Stimulated activated CD8-positive, alpha-beta memory T cell treated with anti-CD3 and anti-CD28 coated beads, Interleukin-12 subunit alpha, Interleukin-12 subunit beta, amount 100 ng/mL, for 4 hours (primary cell): ENCODE data around the gene CYP4F22.
"Not testable (repeated sequence)": the region's sequence is repeated elsewhere in the genome, so short reads cannot be mapped to it uniquely, and the experiment has no call there.

Experiments
- DNase-seq: peaks from one replicate; pipeline ENCODE4 v3.0.0-alpha.2; 2020; ENCODE audit warnings: low read depth

The CYP4F22 gene

DNA sequence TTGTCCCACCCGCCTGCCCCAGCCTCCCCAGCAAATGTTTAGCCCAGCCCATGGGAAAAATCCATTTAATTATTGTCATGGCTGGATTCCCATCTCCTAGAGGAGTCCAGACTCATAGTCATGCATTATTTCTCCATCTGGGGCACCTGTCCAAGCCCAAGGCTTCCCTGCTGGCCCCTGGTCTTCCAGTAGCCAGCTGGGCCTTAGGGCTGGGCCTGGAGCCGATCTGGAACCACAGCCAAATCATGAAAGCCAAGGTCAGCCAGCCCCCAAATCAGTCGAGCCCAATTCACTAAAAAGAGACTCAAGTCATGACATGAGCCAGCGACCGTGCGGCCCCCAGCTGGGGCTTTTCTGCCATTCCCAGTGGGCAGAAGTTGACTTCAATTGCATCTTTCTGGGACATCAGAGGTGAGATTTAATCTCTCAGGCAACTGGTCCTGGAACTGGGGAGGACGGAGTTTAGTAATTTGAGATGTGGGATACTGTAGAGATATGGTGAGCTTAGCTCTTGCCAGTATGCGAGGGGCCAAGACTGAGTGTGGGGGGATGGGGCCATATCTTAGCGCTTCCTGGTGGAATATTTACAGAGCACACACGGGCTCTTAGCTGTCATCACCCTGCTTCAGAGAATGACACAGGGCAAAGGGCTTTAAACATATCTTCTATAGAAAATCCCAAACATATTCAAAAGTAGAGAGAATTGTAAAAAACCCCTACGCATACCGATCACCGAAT is 19.7 kb upstream of the CYP4F22 start:
- DNase-seq: no peak

DNA sequence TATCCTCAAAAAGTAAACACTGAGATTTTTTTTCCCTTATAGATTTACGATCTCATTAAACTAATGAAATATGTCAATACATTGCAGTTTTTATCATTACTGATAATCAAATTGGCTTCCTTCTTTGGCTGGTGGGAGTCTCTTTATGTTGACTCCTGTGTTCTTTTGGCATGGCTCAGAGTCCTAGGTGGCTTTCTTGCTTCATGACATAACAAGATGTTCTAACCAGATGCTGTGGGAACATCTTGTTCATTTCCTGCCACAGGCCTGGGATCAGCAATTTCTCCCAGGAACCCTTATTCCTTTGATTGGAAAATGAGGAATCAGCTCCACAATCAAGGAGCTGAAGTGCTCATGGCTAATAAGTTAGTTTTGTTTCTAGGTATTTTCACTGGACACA is 13.2 kb upstream of the CYP4F22 start:
- no peak for DNase-seq

GRCh38 chr19:15498156-15498858 is 10.0 kb upstream of the CYP4F22 start:
- no peak for DNase-seq

GRCh38 chr19:15498910-15499309 is 9.4 kb upstream of the CYP4F22 start:
- DNase-seq: no peak

- DNase-seq: no peak
These were observed 6.7 kb upstream of the CYP4F22 start for GRCh38 chr19:15501596-15501995.

GRCh38 chr19:15502264-15502663 is 6.1 kb upstream of the CYP4F22 start:
- no peak for DNase-seq

DNA sequence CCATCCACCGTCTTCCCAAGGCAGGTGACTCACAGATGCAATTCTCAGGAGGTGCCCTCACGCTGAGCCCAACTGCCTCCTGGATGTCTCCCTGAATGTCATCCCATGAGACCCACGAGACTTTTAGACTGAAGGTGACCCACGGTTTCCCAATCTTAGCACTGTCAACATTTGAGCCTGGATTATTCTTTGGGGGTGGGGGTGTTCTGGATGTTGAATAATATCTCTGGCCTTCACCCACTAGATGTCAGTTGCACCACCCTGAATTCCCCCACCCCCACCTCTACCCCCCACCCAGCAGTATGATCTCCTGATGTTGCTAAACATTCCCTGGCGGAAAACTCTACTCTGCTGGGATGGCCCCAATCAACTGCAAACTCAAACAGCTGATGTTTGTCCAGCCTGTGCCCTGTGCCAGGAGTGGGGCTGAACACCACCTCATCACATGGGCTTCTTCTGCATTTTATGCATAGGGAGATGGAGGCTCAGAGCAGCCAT is 2.2 kb upstream of the CYP4F22 start:
- DNase-seq: no peak

DNA sequence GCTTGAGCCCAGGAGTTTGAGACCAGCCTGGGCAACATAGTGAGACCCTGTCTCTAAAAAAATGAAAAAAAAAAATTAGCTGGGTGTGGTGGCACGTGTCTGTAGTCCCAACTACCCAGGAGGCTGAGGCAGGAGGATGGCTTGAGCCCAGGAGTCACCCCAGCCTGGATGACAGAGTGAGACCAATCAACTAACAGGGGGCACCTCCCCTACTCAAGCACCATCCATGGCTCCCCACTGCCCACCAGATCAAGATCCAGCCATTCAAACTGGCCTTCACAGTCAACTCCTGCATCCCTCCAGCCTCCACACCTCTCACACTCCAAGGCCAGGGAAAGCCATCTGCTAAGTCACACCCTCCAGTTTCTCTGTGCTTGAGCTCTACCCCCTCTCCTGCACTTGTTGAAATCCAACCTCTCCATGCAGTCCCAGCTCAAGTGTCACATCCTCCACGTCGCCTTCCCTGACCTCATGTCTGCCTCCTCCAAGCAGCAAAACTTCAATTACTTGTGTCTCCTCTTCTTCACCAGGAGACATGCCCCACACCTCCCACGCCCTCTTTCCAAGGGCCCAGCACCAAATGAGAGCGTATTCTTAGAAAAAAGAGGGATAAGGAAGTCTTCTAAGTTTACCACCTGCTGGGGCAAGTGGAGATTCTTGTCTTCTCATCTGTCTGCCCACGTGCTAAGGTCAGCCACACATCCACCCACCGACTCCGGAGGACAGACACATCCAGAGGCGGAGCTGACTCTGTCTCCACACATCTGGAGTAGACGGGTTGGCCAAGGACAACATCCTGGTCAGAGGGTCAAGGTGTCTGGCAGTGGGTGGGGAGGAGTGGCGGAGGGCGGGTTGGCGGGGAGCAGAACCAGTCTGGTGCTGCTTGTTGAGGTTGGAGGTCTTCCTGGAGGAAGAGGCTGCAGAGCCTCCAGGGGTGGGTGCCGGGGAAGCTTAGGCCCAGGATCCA is 974 bp upstream of the CYP4F22 start:
- no peak for DNase-seq

DNA sequence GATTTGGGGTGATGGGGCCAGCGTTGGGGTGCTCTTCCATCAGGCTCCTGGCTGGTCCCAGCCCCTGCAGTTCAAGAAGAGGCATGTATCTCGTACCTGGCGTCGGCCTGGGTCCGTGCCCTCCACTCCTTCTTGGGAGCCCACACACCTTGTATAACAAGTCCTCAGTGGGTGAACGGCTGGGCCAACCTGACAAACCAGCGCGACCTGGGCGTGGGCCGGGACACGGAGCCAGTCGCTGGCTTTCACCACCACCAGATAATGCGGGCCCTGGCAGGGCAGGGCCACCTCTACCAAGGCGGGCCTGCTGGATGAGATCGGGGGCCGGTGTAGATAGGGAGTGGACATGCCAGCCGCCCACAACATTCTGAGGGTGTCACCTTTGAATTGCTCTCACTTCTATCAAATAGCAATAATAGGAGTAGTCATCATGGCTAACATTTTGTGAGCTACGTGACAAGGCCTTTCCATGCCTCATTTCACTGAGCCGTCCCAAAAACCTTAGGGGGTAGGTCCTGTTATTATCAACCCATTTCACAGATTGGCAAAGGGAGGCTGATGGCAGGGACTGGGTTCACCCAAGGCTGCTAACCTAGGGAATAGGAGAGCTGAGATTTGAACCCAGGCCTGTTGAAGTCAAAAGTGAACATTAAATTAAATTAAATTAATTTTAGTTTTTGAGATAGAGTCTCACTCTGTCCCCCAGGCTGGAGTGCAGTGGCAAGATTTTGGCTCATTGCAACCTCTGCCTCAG is 3.5 kb downstream of the CYP4F22 start:
- DNase-seq: no peak

DNA sequence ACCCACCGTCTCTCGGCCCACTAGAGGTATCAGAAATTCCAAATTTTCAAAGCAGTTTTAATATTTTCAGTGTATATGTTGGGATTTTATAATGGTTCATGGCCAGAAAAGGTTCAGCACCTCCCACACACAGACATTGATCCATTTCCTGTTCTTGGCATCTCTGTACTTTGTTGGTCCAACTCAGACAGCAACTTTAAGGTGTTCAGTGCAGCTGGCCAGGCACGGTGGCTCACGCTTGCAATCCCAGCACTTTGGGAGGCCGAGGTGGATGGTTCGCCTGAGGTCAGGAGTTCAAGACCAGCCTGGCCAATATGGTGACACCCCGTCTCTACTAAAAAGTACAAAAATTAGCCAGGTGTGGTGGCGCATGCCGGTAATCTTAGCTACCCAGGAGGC is 6.9 kb downstream of the CYP4F22 start:
- not testable (repeated sequence) for DNase-seq

DNA sequence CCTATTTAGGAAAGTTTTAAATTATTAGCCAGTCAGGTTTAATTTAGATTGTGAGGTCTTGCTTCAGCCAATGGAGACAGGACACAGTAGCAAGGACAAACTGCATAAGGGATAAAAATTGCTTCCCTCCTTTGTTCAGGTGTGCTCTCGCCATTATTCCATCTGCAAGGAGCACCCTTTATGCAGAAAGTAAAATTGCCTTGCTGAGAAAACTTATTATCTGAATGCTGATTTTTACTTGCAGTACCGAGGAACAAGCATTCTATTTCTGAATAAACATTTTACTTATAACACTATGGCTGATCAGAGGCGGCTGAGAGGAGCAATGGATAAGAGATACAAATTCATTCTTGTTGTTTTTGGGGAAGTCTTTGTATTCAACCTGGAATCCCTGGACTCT is 8.0 kb downstream of the CYP4F22 start:
- no peak for DNase-seq

GRCh38 chr19:15517778-15518177 is 9.5 kb downstream of the CYP4F22 start:
- no peak for DNase-seq

GRCh38 chr19:15519433-15519976 is 11.2 kb downstream of the CYP4F22 start:
- DNase-seq: no peak

- no peak for DNase-seq
These were observed 16.5 kb downstream of the CYP4F22 start for GRCh38 chr19:15524781-15525180.

GRCh38 chr19:15525291-15525690 is 17.0 kb downstream of the CYP4F22 start:
- DNase-seq: no peak

- no peak for DNase-seq
These were observed 18.1 kb downstream of the CYP4F22 start for GRCh38 chr19:15526408-15526807.

DNA sequence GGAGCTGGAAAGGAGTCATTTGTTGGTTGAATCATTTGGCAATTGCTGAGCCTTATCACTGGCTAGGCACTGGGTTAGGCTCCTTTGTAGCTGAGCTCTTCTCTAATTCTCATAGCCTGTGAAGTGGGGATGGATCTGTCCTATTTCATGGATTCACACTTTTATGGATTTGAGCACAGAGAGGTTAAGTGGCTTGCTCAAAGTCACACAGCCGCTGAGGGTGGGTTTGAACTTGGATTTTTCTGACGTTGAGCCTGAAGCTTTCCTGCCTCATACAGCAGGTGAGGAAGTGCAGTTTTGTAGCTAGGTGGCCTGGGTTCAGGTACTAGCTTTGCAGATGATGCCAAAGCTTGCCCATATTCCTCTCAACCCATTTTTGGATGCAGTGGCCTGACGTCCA is 19.4 kb downstream of the CYP4F22 start:
- DNase-seq: no peak

DNA sequence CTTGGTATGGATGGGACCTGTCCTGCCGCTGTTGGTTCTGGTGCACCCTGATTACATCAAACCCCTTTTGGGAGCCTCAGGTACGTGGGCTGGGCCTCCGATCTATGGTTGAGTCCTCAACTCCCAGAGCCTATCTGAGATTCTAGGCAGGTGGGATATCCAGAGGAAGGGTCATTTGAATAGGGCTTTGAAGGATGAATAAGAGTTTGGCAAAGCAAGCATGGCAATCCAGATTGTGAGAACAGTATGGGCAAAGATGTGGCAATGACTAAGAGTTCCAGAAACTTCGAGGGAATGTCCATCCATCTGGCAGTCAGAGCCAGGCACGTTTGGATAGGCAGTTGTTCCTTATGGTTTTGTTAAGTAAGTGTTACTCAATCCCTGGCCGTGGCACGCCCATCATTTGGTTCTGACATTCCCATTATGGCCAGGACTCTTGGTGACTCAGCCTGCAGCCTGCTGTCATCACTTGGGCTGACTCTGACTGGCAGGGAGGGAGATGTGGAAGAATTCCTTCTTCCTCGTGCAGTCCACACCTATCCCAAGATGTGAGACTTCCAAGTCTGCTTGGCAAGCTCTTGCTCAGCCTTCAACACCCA is 21.5 kb downstream of the CYP4F22 start:
- no peak for DNase-seq

DNA sequence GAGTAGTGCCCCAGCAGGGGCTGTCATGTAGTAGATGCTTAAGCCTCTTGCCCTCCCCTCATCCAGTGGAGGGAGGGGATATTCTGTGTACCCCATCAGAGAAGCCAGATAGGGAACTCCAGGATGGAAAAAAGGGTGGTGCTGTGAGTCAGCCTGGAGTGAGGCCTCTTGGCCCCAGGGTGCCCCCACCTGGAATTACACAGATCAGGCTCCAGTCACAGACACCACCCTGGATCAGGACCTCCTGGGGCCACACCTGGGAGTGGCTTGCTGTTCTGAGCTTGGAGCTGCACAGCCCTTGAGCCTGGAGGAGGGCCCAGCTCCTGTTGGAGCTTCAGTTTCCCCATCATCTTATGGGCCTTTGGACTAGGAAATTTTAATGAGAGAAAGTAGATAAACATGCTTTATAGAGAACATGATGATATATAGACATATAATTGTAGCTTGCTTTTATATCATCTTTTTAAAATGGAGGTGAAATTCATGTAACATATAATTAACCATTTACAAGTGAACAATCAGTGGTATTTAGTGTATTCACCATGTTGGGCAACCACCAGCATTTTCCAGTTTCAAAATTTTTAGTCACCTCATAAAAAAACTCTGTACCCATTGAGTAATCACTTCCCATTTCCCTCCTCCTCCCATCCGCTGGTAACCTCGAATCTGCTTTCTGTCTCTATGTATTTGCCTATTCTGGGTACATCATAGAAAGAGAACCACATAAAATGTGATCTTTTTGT is 24.6 kb downstream of the CYP4F22 start:
- no peak for DNase-seq

- DNase-seq: not testable (repeated sequence)
These were observed 25.2 kb downstream of the CYP4F22 start for GRCh38 chr19:15533522-15533830.
